Spleen (tissue), 11 donors: ENCODE measurements around the gene MCM5. TPM values are rescaled to one million over a fixed set of nuclear protein-coding genes. Genes with fewer than 3 reads are reported as not detected.

Source experiments
- DNase-seq: peaks from one replicate; pipeline ENCODE4 v3.0.0-alpha.2; 2020
- H3K27ac ChIP-seq, 8 donors: fragments of 200-600 bp; sonication (generic) in 7 of 8; 1 replicate in 4 of 8; 2 replicates in 4 of 8; pipeline versions ENCODE4 v1.5.0 to v1.8.0; 2016 to 2021; ENCODE audit warnings: inconsistent platforms in 4 of 8, mild to moderate bottlenecking in 4 of 8, moderate library complexity in 1 of 8
- H3K27me3 ChIP-seq, 7 donors: fragments of 200-600 bp; sonication (generic) in 6 of 7; replicated peaks in 1 of 7; 1 replicate in 4 of 7; 2 replicates in 3 of 7; pipeline versions ENCODE4 v1.5.0 to v1.8.0; 2016 to 2021; ENCODE audit warnings: inconsistent platforms in 3 of 7, mild to moderate bottlenecking in 1 of 7
- H3K36me3 ChIP-seq, 6 donors: fragments of 200-600 bp; sonication (generic) in 5 of 6; 1 replicate in 4 of 6; 2 replicates in 2 of 6; pipeline versions ENCODE4 v1.5.0 to v1.8.0; 2016 to 2021; ENCODE audit warnings: inconsistent platforms in 2 of 6
- H3K4me1 ChIP-seq, 6 donors: fragments of 200-600 bp; sonication (generic) in 5 of 6; 1 replicate in 3 of 6; 2 replicates in 3 of 6; pipeline versions ENCODE4 v1.5.0 to v1.8.0; 2016 to 2021; ENCODE audit warnings: inconsistent platforms in 3 of 6
- H3K4me3 ChIP-seq, 8 donors: fragments of 200-600 bp; sonication (generic) in 7 of 8; 1 replicate in 4 of 8; 2 replicates in 4 of 8; pipeline versions ENCODE4 v1.5.0 to v1.8.0; 2016 to 2021; ENCODE audit warnings: inconsistent platforms in 4 of 8, mild to moderate bottlenecking in 4 of 8, moderate library complexity in 2 of 8
- H3K9me3 ChIP-seq, 8 donors: fragments of 200-600 bp; sonication (generic) in 7 of 8; 1 replicate in 4 of 8; 2 replicates in 4 of 8; pipeline versions ENCODE4 v1.5.0 to v1.8.0; 2016 to 2021; ENCODE audit warnings: inconsistent platforms in 4 of 8
- CTCF ChIP-seq, 11 experiments: fragments of 200-600 bp in 7 of 11; fragments of 450-650 bp in 4 of 11; sonication (generic) in 4 of 11; IDR thresholded peaks in 8 of 11; conservative IDR thresholded peaks in 3 of 11; 1 replicate in 7 of 11; 2 replicates in 4 of 11; pipeline versions ENCODE4 v1.4.0 to v1.8.0; 2016 to 2021; ENCODE audit warnings: antibody characterized with exemption in 11 of 11, inconsistent platforms in 4 of 11, mild to moderate bottlenecking in 1 of 11
- POLR2A ChIP-seq, 3 donors: fragments of 450-650 bp; IDR thresholded peaks; one replicate each; pipeline ENCODE4 v1.5.1; 2017; ENCODE audit warnings: antibody characterized with exemption in 3 of 3, mild to moderate bottlenecking in 1 of 3
- POLR2AphosphoS5 ChIP-seq, 3 donors: sonication (generic); formaldehyde crosslinking; IDR thresholded peaks; one replicate each; pipeline ENCODE4 v1.5.1; 2017; ENCODE audit warnings: antibody characterized with exemption in 3 of 3
- WGBS, 5 donors: extraction: QIAGEN DNeasy Blood & Tissue Kit in 3 of 5; methylation state at CpG; one replicate each; pipeline versions ENCODE4 v1.1.5 to v1.1.7; 2013 to 2018; 5-methylcytosine and 5-hydroxymethylcytosine counted together
- intact Hi-C: fragments of 100-400 bp; cut with DNase I; formaldehyde crosslinking; loops from one replicate; pipeline ENCODE4 v1.15.0; 2023; ENCODE audit warnings: low total_unique reads
- polyA plus RNA-seq, 3 donors: library from polyadenylated mRNA; stranded (reverse); fragments of 200-250 nt; gene quantifications; one replicate each; pipeline ENCODE4 v1.2.1, GENCODE V29; 2013
- total RNA-seq, 7 donors: library from RNA; depleted of rRNA in 3 of 7; stranded (reverse); fragments of >200 nt in 3 of 7; fragmentation: NEBNext Ultra II Directional in 4 of 7; extraction: Animal tissue kit (Norgen Biotek cat#: 25700) in 4 of 7; gene quantifications; one replicate each; pipeline versions ENCODE4 v1.1.0 to v1.2.1, GENCODE V29; 2016 to 2021
- donor health status: healthy with polysubstance abuse.
- donor health status: DM: no; HTN: no; CAD: no; lungs with moderate emphysema.
- donor health status: DM: no; HTN: no; CAD: no.
- donor health status: Bipolar disorder and iron deficiency.
- donor health status: healthy.
- donor health status: DM: no; HTN: no; CAD: no.
- donor health status: DM: yes; HTN: yes; CAD: no.

The MCM5 gene
- total and polyA plus RNA-seq, 10 donors: 45.2 to 96.3 (median 56.5) TPM

GRCh38 chr22:35473971-35474370 lies 74.0 kb downstream of the MCM5 start:
- Histone ChIP-seq H3K9me3 (peaks cover 0 to 8% (median 0%) of the 10 kb centered on the region in 8 donors), H3K27ac (no peak overlapping the region), H3K27me3 (peaks cover 0 to 25% (median 6%) of the 10 kb centered on the region in 7 donors), H3K4me1 (peaks cover 0 to 29% (median 9%) of the 10 kb centered on the region in 6 donors), H3K4me3 (no peak overlapping the region), H3K36me3 (peaks cover 0 to 13% (median 0%) of the 10 kb centered on the region in 6 donors)
- no peak for TF ChIP-seq CTCF (IDR thresholded peaks at IDR 0.05 in 8 of 11, conservative IDR thresholded peaks at IDR 0.05 in 3 of 11)
- no peak for TF ChIP-seq POLR2A (IDR thresholded peaks at IDR 0.05)
- TF ChIP-seq POLR2AphosphoS5 (IDR thresholded peaks at IDR 0.05): no peak
- 82 to 94% (median 85%) methylated on average over 3 to 4 of the region's 4 CpGs for WGBS, 5 donors
- DNase-seq: no peak
- intact Hi-C loops: no loop called here

Other genes with a start within 250 kb of the MCM5 start
- gene HMGXB4, start 142.6 kb upstream of the MCM5 start, total RNA-seq: 10 to 100 TPM; 18.1 to 24.6 (median 21.5) TPM
- gene HMGXB4, start 142.6 kb upstream of the MCM5 start, polyA plus RNA-seq: 1 to 10 TPM; 4.0 to 6.9 (median 4.2) TPM
- gene TOM1, start 100.2 kb upstream of the MCM5 start, total RNA-seq: 10 to 100 TPM; 48.2 to 92.1 (median 56.1) TPM
- gene TOM1, start 100.2 kb upstream of the MCM5 start, polyA plus RNA-seq: 10 to 100 TPM; 19.9 to 44.4 (median 34.2) TPM
- 100 to 1,000 TPM; 351 to 930 (median 819) TPM for gene HMOX1, start 19.0 kb upstream of the MCM5 start, total RNA-seq
- 100 to 1,000 TPM; 178 to 629 (median 302) TPM for gene HMOX1, start 19.0 kb upstream of the MCM5 start, polyA plus RNA-seq
- under 1 TPM in 4 of 7 donors, not detected in 3; 0.14 to 0.44 (median 0.22) TPM for gene RASD2, start 140.7 kb downstream of the MCM5 start, total RNA-seq
- gene RASD2, start 140.7 kb downstream of the MCM5 start, polyA plus RNA-seq: under 1 TPM; 0.04 to 0.24 (median 0.13) TPM
- gene MB, start 217.2 kb downstream of the MCM5 start, total RNA-seq: under 1 TPM in 1 of 7 donors, not detected in 6; 0.64 TPM
- gene MB, start 217.2 kb downstream of the MCM5 start, polyA plus RNA-seq: 1 to 10 TPM in 2 of 3 donors, under 1 TPM in 1; 0.93 to 5.0 (median 1.2) TPM
- 10 to 100 TPM; 33.5 to 48.1 (median 39.9) TPM for gene APOL6, start 248.3 kb downstream of the MCM5 start, total RNA-seq
- gene APOL6, start 248.3 kb downstream of the MCM5 start, polyA plus RNA-seq: 1 to 10 TPM; 4.4 to 7.3 (median 4.4) TPM